PC-3 (cell line): ENCODE measurements around the gene AFG3L2. TPM values are rescaled to one million over a fixed set of nuclear protein-coding genes. Genes with fewer than 3 reads are reported as not detected.

Experiments used
- ATAC-seq: fragments of 200-7000 bp; cut with Tn5 transposase; 2 replicates; pipeline ENCODE4 v1.9.1; 2020; ENCODE audit warnings: mild to moderate bottlenecking, moderate library complexity
- BruUV-seq: library from RNA; stranded (reverse); fragments of 400-500 nt; replicated peaks from 2 replicates; lab custom pipeline; 2021; lab: Mats Ljungman, UMichigan
- CTCF ChIA-PET: fragments of 300-600 bp; sonication (Branson Sonifier 250); formaldehyde crosslinking; loops from one replicate; lab custom pipeline; 2022; ENCODE audit warnings: antibody characterized with exemption; lab: Charles Lee
- POLR2A ChIA-PET: fragments of 300-600 bp; sonication (Branson Sonifier 250); formaldehyde crosslinking; loops from one replicate; lab custom pipeline; 2022; ENCODE audit warnings: antibody characterized with exemption; ENCODE audit not compliant: unreplicated experiment; lab: Charles Lee
- DNase-seq: peaks from one replicate; pipeline ENCODE4 v3.0.0-alpha.2; 2015
- H2AFZ ChIP-seq: fragments of 300-600 bp; sonication (generic); 2 replicates; pipeline ENCODE4 v1.6.0; 2016; ENCODE audit warnings: antibody characterized with exemption, low read length
- H3F3A ChIP-seq: fragments of 300-600 bp; sonication (generic); one replicate; pipeline ENCODE4 v1.6.0; 2017; ENCODE audit warnings: antibody characterized with exemption, low read length, control low read depth, mild to moderate bottlenecking; ENCODE audit not compliant: unreplicated experiment
- H3K27ac ChIP-seq: fragments of 300-600 bp; sonication (generic); 2 replicates; pipeline ENCODE4 v1.5.1; 2016; ENCODE audit warnings: mild to moderate bottlenecking, low read length
- H3K27me3 ChIP-seq: fragments of 300-600 bp; sonication (generic); 2 replicates; pipeline ENCODE4 v1.6.1; 2016; ENCODE audit warnings: low read length, mixed read lengths
- H3K36me3 ChIP-seq: fragments of 300-600 bp; sonication (generic); 2 replicates; pipeline ENCODE4 v1.6.1; 2016; ENCODE audit warnings: low read depth, mixed run types, low read length, mixed read lengths
- H3K4me1 ChIP-seq: fragments of 300-600 bp; sonication (generic); 2 replicates; pipeline ENCODE4 v1.5.1; 2016; ENCODE audit warnings: low read length; ENCODE audit not compliant: insufficient read depth
- H3K4me2 ChIP-seq: fragments of 300-600 bp; sonication (generic); 2 replicates; pipeline ENCODE4 v1.6.0; 2016; ENCODE audit warnings: low read length
- H3K4me3 ChIP-seq: fragments of 300-600 bp; sonication (generic); 2 replicates; pipeline ENCODE4 v1.5.1; 2016; ENCODE audit warnings: mild to moderate bottlenecking, low read length, mixed read lengths
- H3K79me2 ChIP-seq: fragments of 300-600 bp; sonication (generic); 2 replicates; pipeline ENCODE4 v1.6.1; 2017; ENCODE audit warnings: low read length, mixed read lengths
- H3K9ac ChIP-seq: fragments of 300-600 bp; sonication (generic); 2 replicates; pipeline ENCODE4 v1.6.0; 2016; ENCODE audit warnings: mild to moderate bottlenecking, low read length
- H3K9me2 ChIP-seq: fragments of 300-600 bp; sonication (generic); replicated peaks from 2 replicates; pipeline ENCODE4 v1.6.1; 2016; ENCODE audit warnings: mixed run types, low read length, mixed read lengths
- H3K9me3 ChIP-seq: fragments of 300-600 bp; sonication (generic); 2 replicates; pipeline ENCODE4 v1.6.1; 2016; ENCODE audit warnings: low read length, mixed read lengths
- H4K20me1 ChIP-seq: fragments of 300-600 bp; sonication (generic); 2 replicates; pipeline ENCODE4 v1.6.1; 2016; ENCODE audit warnings: low read length, mixed read lengths
- EZH2 ChIP-seq: fragments of 300-600 bp; sonication (generic); IDR thresholded peaks from one replicate; pipeline ENCODE4 v1.6.1; 2017; ENCODE audit warnings: antibody characterized with exemption, mild to moderate bottlenecking, low read length; ENCODE audit not compliant: unreplicated experiment
- EZH2phosphoT487 ChIP-seq: fragments of 300-600 bp; sonication (generic); IDR thresholded peaks from 2 replicates; pipeline ENCODE4 v1.6.1; 2018; ENCODE audit warnings: mild to moderate bottlenecking, antibody characterized with exemption, low read length, borderline replicate concordance
- intact Hi-C: fragments of 100-400 bp; cut with micrococcal nuclease; formaldehyde crosslinking; loops from 2 replicates; pipeline ENCODE4 v1.9.0; 2023
- total RNA-seq: library from RNA; depleted of rRNA; stranded (reverse); fragments of >200 nt; gene quantifications from 2 replicates; pipeline ENCODE4 v1.2.3, GENCODE V29; 2014
- TF ChIP-seq, protein P1 (sequence below): fragments of 300-600 bp; sonication (generic); conservative IDR thresholded peaks from 2 replicates; pipeline ENCODE4 v1.5.1; 2017; ENCODE audit warnings: antibody characterized with exemption, low read depth, mild to moderate bottlenecking, low read length

Gene AFG3L2
- total RNA-seq, 1 experiment from 2014 or later = 79.3 TPM

DNA sequence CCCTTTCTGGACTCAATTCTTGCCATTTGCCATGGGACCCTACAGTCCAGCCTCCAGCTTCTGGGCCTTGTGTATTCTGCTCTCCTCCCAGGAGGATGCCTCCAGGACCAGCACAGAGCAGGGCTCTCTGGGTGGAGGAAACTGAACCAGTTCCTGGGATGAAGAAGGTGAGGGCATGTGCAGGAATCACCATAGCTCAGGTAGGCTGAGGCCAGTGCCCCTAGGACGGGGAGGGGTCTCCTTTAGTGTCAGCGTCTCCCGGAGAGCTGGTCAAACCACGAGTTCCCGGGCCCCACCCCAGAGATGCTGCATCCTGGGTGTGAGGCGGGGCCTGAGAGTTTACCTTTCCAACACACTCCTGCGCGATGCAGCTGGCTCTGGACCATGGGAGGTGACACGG, 24.9 kb upstream of the AFG3L2 start:
- no peak overlapping the region for H3K27ac ChIP-seq
- no peaks in the 10 kb centered on the region for H3K79me2 ChIP-seq
- DNase-seq (no peak), ATAC-seq (peak; percentile 23; the same call in 1 of the 2 replicates)
- BruUV-seq = no TSS peak
- H2AFZ ChIP-seq = no peak overlapping the region
- no peaks in the 10 kb centered on the region for H3K9me3 ChIP-seq
- TF ChIP-seq EZH2 (no peak), EZH2phosphoT487 (no peak)
- TF ChIP-seq, protein P1, sequence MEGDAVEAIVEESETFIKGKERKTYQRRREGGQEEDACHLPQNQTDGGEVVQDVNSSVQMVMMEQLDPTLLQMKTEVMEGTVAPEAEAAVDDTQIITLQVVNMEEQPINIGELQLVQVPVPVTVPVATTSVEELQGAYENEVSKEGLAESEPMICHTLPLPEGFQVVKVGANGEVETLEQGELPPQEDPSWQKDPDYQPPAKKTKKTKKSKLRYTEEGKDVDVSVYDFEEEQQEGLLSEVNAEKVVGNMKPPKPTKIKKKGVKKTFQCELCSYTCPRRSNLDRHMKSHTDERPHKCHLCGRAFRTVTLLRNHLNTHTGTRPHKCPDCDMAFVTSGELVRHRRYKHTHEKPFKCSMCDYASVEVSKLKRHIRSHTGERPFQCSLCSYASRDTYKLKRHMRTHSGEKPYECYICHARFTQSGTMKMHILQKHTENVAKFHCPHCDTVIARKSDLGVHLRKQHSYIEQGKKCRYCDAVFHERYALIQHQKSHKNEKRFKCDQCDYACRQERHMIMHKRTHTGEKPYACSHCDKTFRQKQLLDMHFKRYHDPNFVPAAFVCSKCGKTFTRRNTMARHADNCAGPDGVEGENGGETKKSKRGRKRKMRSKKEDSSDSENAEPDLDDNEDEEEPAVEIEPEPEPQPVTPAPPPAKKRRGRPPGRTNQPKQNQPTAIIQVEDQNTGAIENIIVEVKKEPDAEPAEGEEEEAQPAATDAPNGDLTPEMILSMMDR = no peak
- POLR2A ChIA-PET = no interaction called here
- CTCF ChIA-PET = no interaction called here
- no peaks in the 10 kb centered on the region for H4K20me1 ChIP-seq
- H3K9me2 ChIP-seq = no peaks in the 10 kb centered on the region
- peaks cover 27% of the 10 kb centered on the region for H3K4me1 ChIP-seq
- intact Hi-C loops = no loop called here
- no peaks in the 10 kb centered on the region for H3F3A ChIP-seq
- H3K9ac ChIP-seq = no peak overlapping the region
- 0 out of 2 replicates have a peak, but pooled peaks cover 4% of the 10 kb centered on the region for H3K27me3 ChIP-seq
- no peak overlapping the region for H3K4me2 ChIP-seq
- no peak overlapping the region for H3K4me3 ChIP-seq
- H3K36me3 ChIP-seq = no peaks in the 10 kb centered on the region

DNA sequence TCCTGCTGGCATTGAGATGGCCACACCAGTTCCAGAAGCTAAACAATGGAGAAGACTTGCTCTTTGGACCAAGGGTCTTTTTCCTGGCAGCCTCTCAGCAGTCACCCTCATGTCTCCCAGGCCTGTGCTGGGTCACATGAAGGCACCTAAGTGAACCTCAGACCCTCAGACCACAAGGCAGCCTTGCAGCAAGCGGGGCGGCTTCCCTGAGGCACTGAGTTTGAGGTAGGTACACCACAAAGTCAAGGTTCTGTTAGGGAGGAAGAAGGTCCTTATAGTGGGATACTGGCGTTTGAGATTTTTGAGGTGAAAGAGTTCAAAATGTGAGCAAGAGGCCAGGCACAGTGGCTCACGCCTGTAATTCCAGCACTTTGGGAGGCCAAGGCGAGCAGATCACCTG, 22.2 kb upstream of the AFG3L2 start:
- ChIA-PET CTCF (no interaction called here), POLR2A (interaction anchor here (0.7 kb wide), 1 partner anchor 52 kb away, joined by 22 read pairs; no protein-coding TSS in a partner anchor)
- no TSS peak for BruUV-seq
- Histone ChIP-seq H2AFZ (no peak overlapping the region), H3K4me3 (no peak overlapping the region), H3K9me2 (no peaks in the 10 kb centered on the region), H3K4me1 (peaks cover 37% of the 10 kb centered on the region), H3F3A (no peaks in the 10 kb centered on the region), H3K79me2 (no peaks in the 10 kb centered on the region), H3K4me2 (no peak overlapping the region), H3K9me3 (no peaks in the 10 kb centered on the region), H3K36me3 (no peaks in the 10 kb centered on the region), H3K27me3 (no peaks in the 10 kb centered on the region), H3K9ac (no peak overlapping the region), H3K27ac (no peak overlapping the region), H4K20me1 (no peaks in the 10 kb centered on the region)
- intact Hi-C loops = no loop called here
- DNase-seq (no peak), ATAC-seq (no peak)
- no peak for TF ChIP-seq EZH2
- TF ChIP-seq, protein P1 = no peak
- no peak for TF ChIP-seq EZH2phosphoT487

DNA sequence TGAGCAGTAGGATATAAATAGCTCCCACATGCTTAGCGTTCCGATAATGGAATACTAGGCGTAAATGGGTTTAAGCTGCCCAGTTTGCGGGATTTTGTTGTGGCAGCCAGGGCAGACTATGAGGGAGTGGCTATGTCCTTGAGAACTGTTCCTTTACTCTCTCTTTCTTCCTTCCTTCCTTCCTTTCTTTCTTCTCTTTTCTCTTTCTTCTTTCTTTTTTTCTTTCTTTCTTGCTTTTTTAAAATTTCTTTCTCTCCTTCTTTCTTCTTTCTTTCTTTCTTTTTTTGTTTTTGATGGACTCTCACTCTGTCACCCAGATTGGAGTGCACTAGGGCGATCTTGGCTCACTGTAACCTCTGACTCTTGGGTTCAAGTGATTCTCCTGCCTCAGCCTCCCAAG, 21.6 kb upstream of the AFG3L2 start:
- ChIA-PET POLR2A (no interaction called here), CTCF (no interaction called here)
- Histone ChIP-seq H3K4me1 (peaks cover 38% of the 10 kb centered on the region), H3K9me3 (no peaks in the 10 kb centered on the region), H2AFZ (no peak overlapping the region), H3K36me3 (no peaks in the 10 kb centered on the region), H3K27ac (no peak overlapping the region), H3K27me3 (no peaks in the 10 kb centered on the region), H3K9me2 (no peaks in the 10 kb centered on the region), H4K20me1 (no peaks in the 10 kb centered on the region), H3K9ac (no peak overlapping the region), H3K4me2 (no peak overlapping the region), H3K4me3 (no peak overlapping the region), H3F3A (no peaks in the 10 kb centered on the region), H3K79me2 (no peaks in the 10 kb centered on the region)
- intact Hi-C loops = no loop called here
- TF ChIP-seq EZH2phosphoT487 (no peak), EZH2 (no peak)
- TF ChIP-seq, protein P1 = no peak
- BruUV-seq = no TSS peak
- no peak for ATAC-seq
- DNase-seq = no peak
